GM13977 (cell line): Measurements from ENCODE around the gene EVI5.

Source experiments
- DNase-seq: peaks from one replicate; pipeline ENCODE4 v3.0.0; 2012; ENCODE audit warnings: low spot score
- CTCF ChIP-seq: IDR thresholded peaks from 2 replicates; pipeline ENCODE4 v1.5.1; 2012; ENCODE audit warnings: mild to moderate bottlenecking, control low read depth; ENCODE audit not compliant: insufficient read depth; ENCODE audit errors: extremely low read depth, missing control alignments
- in situ Hi-C: fragments of 300-500 bp; cut with MboI; formaldehyde crosslinking; loops from one replicate; pipeline ENCODE4 v1.12.0; 2022; ENCODE audit warnings: low sequenced_read_pairs, low pct_unique_long_range_greater_than_20kb, mixed read lengths, inconsistent platforms; ENCODE audit not compliant: unreplicated experiment

The EVI5 gene

GRCh38 chr1:92481971-92482664 lies 302.8 kb downstream of the EVI5 start:
- in situ Hi-C loops, result loop anchor here (10.0 kb wide), 1 partner anchor 113 kb away; no protein-coding TSS in a partner anchor
- no peak for TF ChIP-seq CTCF
- DNase-seq, result peak; percentile 50

DNA sequence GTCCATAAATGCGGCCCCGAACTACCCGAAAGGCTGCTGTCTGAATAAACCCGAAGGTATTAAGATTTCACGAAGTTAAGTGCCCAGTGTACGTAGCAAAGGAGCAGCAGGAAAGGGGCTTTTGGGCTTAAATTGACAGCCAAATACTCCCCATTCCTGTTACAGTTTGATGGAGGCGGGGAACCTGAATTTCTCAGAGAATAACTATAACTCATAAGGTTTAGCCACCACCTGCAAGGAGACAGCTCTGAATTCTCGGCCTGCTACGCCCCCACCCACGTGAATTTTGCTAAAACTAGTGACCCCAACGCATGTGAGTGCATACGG lies 303.3 kb downstream of the EVI5 start:
- no peak for TF ChIP-seq CTCF
- no peak for DNase-seq
- in situ Hi-C loops, result loop anchor here (10.0 kb wide), 1 partner anchor 113 kb away; no protein-coding TSS in a partner anchor

DNA sequence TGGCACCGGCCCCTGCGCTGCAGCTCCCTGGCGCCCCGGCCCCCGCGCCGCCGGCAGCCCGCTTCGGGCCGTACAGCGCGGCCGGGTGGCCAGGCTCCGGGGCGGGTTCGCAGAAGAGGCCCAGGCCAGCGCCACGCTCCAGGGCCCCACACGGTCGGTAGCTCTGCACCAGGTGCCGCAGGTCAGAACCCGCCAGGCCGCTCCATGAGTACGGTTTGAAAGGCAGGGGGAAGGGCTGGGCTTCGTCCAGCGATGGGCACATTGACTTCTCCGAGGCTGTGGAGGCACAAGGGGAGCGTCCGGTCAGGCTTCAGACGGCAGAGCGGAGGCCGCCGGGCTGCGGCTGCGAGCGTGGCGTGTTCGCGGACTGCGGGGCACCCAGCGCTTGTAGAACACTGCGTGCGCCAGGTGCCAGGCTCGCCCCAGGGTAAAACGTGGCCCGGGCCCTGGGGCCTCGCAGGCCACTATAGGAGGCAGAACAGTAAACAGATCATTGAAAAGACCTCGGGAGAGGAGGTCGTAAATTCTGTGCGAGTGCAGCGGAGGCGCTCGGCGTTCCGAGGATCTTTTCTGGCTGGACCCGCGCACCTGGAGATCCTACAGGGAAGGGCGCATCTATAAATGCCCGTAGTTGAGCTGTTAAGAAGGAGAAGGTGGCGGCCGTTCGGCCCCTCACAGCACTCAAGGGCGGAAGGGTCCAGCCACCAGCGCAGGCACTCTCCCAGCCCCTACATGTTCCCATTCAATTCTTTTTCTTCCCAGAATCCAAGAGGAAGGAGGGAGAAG lies 303.9 kb downstream of the EVI5 start:
- no peak for TF ChIP-seq CTCF
- in situ Hi-C loops, result loop anchor here (10.0 kb wide), 1 partner anchor 114 kb away; no protein-coding TSS in a partner anchor
- no peak for DNase-seq

DNA sequence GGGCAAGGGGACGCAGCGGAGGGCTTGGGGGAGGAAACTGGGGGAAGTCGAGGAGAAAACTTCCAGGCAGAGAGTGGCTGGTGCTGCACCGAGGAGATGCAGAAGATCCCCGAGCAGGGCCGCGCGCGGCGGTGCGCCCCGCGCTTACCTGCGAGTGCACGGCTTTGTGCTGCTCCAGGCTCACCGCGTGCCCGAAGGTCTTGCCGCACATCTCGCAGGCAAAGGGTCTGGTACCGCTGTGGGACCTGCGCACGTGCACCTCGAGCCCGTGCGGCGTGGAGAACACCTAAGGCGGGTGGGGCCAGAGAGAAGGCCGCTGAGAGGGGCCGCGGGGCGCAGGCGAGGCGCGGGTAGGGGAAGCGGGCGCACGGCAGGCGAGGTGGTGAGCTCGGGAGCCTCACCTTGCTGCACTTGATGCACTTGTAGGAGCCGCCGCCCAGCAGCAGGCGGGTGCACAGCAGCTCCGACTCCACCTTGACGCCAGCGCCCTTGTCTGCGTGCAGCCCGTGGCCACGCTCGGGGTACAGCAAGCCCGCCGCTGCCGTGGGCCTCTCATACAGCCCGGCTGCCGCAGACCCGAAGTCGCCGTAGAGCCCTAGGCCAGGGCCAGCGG lies 304.6 kb downstream of the EVI5 start:
- DNase-seq, result no peak
- in situ Hi-C loops, result loop anchor here (10.0 kb wide), 1 partner anchor 114 kb away; no protein-coding TSS in a partner anchor
- no peak for TF ChIP-seq CTCF

DNA sequence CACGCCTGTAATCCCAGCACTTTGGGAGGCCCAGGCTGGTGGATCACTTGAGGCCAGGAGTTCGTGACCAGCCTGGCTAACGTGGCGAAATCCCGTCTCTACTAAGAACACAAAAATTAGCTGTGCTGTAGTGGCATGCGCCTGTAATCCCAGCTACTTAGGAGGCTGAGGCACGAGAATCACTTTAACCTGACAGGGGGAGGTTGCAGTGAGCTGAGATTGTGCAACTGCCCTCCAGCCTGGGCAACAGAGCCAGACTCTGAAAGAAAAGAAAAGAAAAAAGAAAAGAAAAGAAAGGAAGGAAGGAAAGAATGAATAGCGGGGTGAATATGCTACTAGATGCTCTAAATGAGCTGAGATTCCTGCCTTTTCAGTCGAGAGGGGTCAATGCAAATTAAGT lies 305.3 kb downstream of the EVI5 start:
- no peak for TF ChIP-seq CTCF
- in situ Hi-C loops, result no loop called here
- no peak for DNase-seq

- TF ChIP-seq CTCF, result no peak
- in situ Hi-C loops, result no loop called here
- no peak for DNase-seq
Measured at GRCh38 chr1:92478393-92478792, 306.5 kb downstream of the EVI5 start.
